Vagina (tissue), 2 donors: ENCODE measurements around the gene UBE2G1. TPM values are rescaled to one million over a fixed set of nuclear protein-coding genes. Genes with fewer than 3 reads are reported as not detected.

Source experiments
- DNase-seq, 2 donors: peaks; one replicate each; pipeline ENCODE4 v3.0.0-alpha.2; 2017; ENCODE audit errors: extremely low spot score in 2 of 2
- H3K27ac ChIP-seq: fragments of 200-600 bp; sonication (generic); one replicate; pipeline ENCODE4 v1.5.1; 2019
- H3K27me3 ChIP-seq: fragments of 200-600 bp; sonication (generic); one replicate; pipeline ENCODE4 v1.5.1; 2019
- H3K36me3 ChIP-seq, 2 donors: fragments of 200-600 bp; sonication (generic); one replicate each; pipeline ENCODE4 v1.5.1; 2017 to 2019
- H3K4me1 ChIP-seq: fragments of 200-600 bp; sonication (generic); one replicate; pipeline ENCODE4 v1.5.1; 2019
- H3K4me3 ChIP-seq, 2 donors: fragments of 200-600 bp; sonication (generic); 1 replicate in 1 of 2; 2 replicates in 1 of 2; pipeline ENCODE4 v1.5.1; 2016 to 2019
- H3K9me3 ChIP-seq: fragments of 200-600 bp; sonication (generic); one replicate; pipeline ENCODE4 v1.5.1; 2019
- CTCF ChIP-seq, 3 experiments: fragments of 450-650 bp in 2 of 3; fragments of 200-600 bp in 1 of 3; sonication (generic) in 1 of 3; IDR thresholded peaks; one replicate each; pipeline ENCODE4 v1.5.1; 2017 to 2019; ENCODE audit warnings: antibody characterized with exemption in 3 of 3, mild to moderate bottlenecking in 2 of 3, moderate library complexity in 2 of 3
- POLR2A ChIP-seq, 2 donors: fragments of 450-650 bp; IDR thresholded peaks; one replicate each; pipeline ENCODE4 v1.6.1; 2017; ENCODE audit warnings: antibody characterized with exemption in 2 of 2, mild to moderate bottlenecking in 2 of 2, moderate library complexity in 2 of 2
- POLR2AphosphoS5 ChIP-seq, 2 donors: sonication (generic); formaldehyde crosslinking; IDR thresholded peaks; one replicate each; pipeline ENCODE4 v1.9.0; 2017; ENCODE audit warnings: antibody characterized with exemption in 2 of 2, mild to moderate bottlenecking in 2 of 2, low read depth in 1 of 2; ENCODE audit not compliant: insufficient read depth in 1 of 2
- intact Hi-C: fragments of 100-400 bp; cut with DNase I; formaldehyde crosslinking; loops from one replicate; pipeline ENCODE4 v1.15.1; 2023
- total RNA-seq: library from RNA; depleted of rRNA; stranded (reverse); fragments of >200 nt; gene quantifications from one replicate; pipeline ENCODE4 v1.2.3, GENCODE V29; 2016

The UBE2G1 gene
- total RNA-seq, 1 donor from 2014 or later, result 45.4 TPM

- no peaks in the 10 kb centered on the region for H3K9me3 ChIP-seq
- no peak overlapping the region for H3K4me3 ChIP-seq
- no peak overlapping the region for H3K27ac ChIP-seq
- peaks cover 73% of the 10 kb centered on the region for H3K4me1 ChIP-seq
- H3K36me3 ChIP-seq, result no peaks in the 10 kb centered on the region
- no peak for DNase-seq
- no peaks in the 10 kb centered on the region for H3K27me3 ChIP-seq
- TF ChIP-seq POLR2A (IDR thresholded peaks at IDR 0.05) (no peak), POLR2AphosphoS5 (IDR thresholded peaks at IDR 0.05; ENCODE audit: insufficient read depth in 1 of 2, low read depth in 1 of 2) (no peak), CTCF (IDR thresholded peaks at IDR 0.05) (no peak)
- intact Hi-C loops, result no loop called here
Measured at GRCh38 chr17:4314618-4315017, 51.9 kb downstream of the UBE2G1 start.

GRCh38 chr17:4314179-4314578, 52.3 kb downstream of the UBE2G1 start:
- intact Hi-C loops, result no loop called here
- peaks cover 73% of the 10 kb centered on the region for H3K4me1 ChIP-seq

GRCh38 chr17:4313221-4314114, 53.0 kb downstream of the UBE2G1 start:
- H3K4me3 ChIP-seq, result no peak overlapping the region
- H3K4me1 ChIP-seq, result peaks cover 73% of the 10 kb centered on the region
- H3K27ac ChIP-seq, result no peak overlapping the region
- H3K36me3 ChIP-seq, result no peaks in the 10 kb centered on the region
- H3K27me3 ChIP-seq, result no peaks in the 10 kb centered on the region
- H3K9me3 ChIP-seq, result no peaks in the 10 kb centered on the region
- no peak for DNase-seq
- intact Hi-C loops, result no loop called here
- TF ChIP-seq CTCF (IDR thresholded peaks at IDR 0.05), result no peak
- TF ChIP-seq POLR2AphosphoS5 (IDR thresholded peaks at IDR 0.05; ENCODE audit: insufficient read depth in 1 of 2, low read depth in 1 of 2), result peak in 1 of 2 donors; percentile 16

More at GRCh38 chr17:4314179-4314578, 52.3 kb downstream of the UBE2G1 start:
- Histone ChIP-seq H3K9me3 (no peaks in the 10 kb centered on the region), H3K27ac (no peak overlapping the region), H3K27me3 (no peaks in the 10 kb centered on the region), H3K36me3 (no peaks in the 10 kb centered on the region), H3K4me3 (no peak overlapping the region)
- no peak for DNase-seq
- TF ChIP-seq CTCF (IDR thresholded peaks at IDR 0.05) (no peak), POLR2AphosphoS5 (IDR thresholded peaks at IDR 0.05; ENCODE audit: insufficient read depth in 1 of 2, low read depth in 1 of 2) (no peak), POLR2A (IDR thresholded peaks at IDR 0.05) (no peak)

GRCh38 chr17:4310354-4311060, 56.0 kb downstream of the UBE2G1 start:
- intact Hi-C loops, result no loop called here
- H3K27me3 ChIP-seq, result no peaks in the 10 kb centered on the region
- no peaks in the 10 kb centered on the region for H3K9me3 ChIP-seq
- TF ChIP-seq POLR2AphosphoS5 (IDR thresholded peaks at IDR 0.05; ENCODE audit: insufficient read depth in 1 of 2, low read depth in 1 of 2) (no peak), CTCF (IDR thresholded peaks at IDR 0.05) (no peak), POLR2A (IDR thresholded peaks at IDR 0.05) (no peak)
- H3K36me3 ChIP-seq, result peaks cover 0 to 7% of the 10 kb centered on the region in 2 donors
- no peak overlapping the region for H3K4me3 ChIP-seq
- DNase-seq, result no peak
- peaks cover 48% of the 10 kb centered on the region for H3K4me1 ChIP-seq
- H3K27ac ChIP-seq, result no peak overlapping the region
